BJ (cell line): ENCODE measurements around the gene USP30. TPM values are rescaled to one million over a fixed set of nuclear protein-coding genes. Genes with fewer than 3 reads are reported as not detected.

ENCODE experiments used
- CTCF ChIA-PET: fragments of 350-600 bp; formaldehyde crosslinking; extraction: SDS; loops from one replicate; lab custom pipeline; 2021; ENCODE audit warnings: antibody characterized with exemption, inconsistent platforms; lab: Yijun Ruan, JAX
- POLR2A ChIA-PET: fragments of 300-600 bp; sonication (Branson Sonifier 250); formaldehyde crosslinking; extraction: SDS; loops from one replicate; lab custom pipeline; 2021; ENCODE audit warnings: antibody characterized with exemption; lab: Charles Lee
- DNase-seq: peaks from one replicate; pipeline ENCODE4 v3.0.0-alpha.2; 2011; ENCODE audit warnings: low read depth
- H3K27me3 ChIP-seq: 2 replicates; pipeline ENCODE4 v1.6.0; 2011; ENCODE audit warnings: low read length; ENCODE audit not compliant: control insufficient read depth, insufficient read depth
- H3K36me3 ChIP-seq: 2 replicates; pipeline ENCODE4 v1.5.1; 2011; ENCODE audit warnings: low read length; ENCODE audit not compliant: control insufficient read depth, insufficient read depth
- H3K4me3 ChIP-seq: 2 replicates; pipeline ENCODE4 v1.5.1; 2011; ENCODE audit warnings: low read depth, mild to moderate bottlenecking, control low read depth, low read length
- CTCF ChIP-seq: IDR thresholded peaks from 2 replicates; pipeline ENCODE4 v1.5.1; 2011; ENCODE audit warnings: low read depth, mild to moderate bottlenecking, control low read depth, inconsistent platforms, low read length, moderate library complexity; ENCODE audit not compliant: insufficient read depth
- polyA plus RNA-seq: library from polyadenylated mRNA; depleted of rRNA; stranded (reverse); fragments of >200 nt; gene quantifications from 2 replicates; pipeline ENCODE4 v1.2.3, GENCODE V29; 2011

USP30 gene
- polyA plus RNA-seq, 1 experiment = 16.7 TPM

DNA sequence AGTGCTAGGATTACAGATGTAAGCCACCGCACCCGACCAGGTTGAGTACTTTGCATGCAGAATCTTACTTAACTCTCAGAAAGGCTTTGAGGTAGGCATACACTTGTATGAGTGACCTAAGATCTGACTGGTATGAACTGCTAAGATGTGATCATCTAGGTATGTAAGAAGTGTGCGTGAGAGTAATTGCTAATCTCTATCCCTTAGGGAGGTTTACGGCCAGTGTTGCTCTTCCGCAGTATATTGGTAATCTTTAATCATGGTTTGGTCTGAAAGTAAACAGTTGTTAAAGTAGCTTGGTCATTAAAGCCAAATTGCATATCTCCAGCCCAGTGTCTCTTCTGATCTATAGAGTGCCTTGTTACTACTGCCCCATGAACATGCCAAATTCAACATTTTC, 52.8 kb downstream of the USP30 start:
- ChIA-PET CTCF (no interaction called here), POLR2A (no interaction called here)
- no peak for TF ChIP-seq CTCF
- DNase-seq = no peak
- no peaks in the 10 kb centered on the region for H3K27me3 ChIP-seq
- no peak overlapping the region for H3K4me3 ChIP-seq
- H3K36me3 ChIP-seq = peaks cover 20% of the 10 kb centered on the region

GRCh38 chr12:109109746-109110350, 57.5 kb downstream of the USP30 start:
- TF ChIP-seq CTCF = no peak
- H3K36me3 ChIP-seq = peaks cover 9% of the 10 kb centered on the region
- CTCF ChIA-PET = interaction anchor here (1.0 kb wide), 1 partner anchor 276 kb away, joined by 3 read pairs; no protein-coding TSS in a partner anchor
- no peak for DNase-seq
- H3K27me3 ChIP-seq = no peaks in the 10 kb centered on the region
- POLR2A ChIA-PET = interaction anchor here (0.5 kb wide), 1 partner anchor 410 kb away, joined by 3 read pairs; no protein-coding TSS in a partner anchor
- no peak overlapping the region for H3K4me3 ChIP-seq

DNA sequence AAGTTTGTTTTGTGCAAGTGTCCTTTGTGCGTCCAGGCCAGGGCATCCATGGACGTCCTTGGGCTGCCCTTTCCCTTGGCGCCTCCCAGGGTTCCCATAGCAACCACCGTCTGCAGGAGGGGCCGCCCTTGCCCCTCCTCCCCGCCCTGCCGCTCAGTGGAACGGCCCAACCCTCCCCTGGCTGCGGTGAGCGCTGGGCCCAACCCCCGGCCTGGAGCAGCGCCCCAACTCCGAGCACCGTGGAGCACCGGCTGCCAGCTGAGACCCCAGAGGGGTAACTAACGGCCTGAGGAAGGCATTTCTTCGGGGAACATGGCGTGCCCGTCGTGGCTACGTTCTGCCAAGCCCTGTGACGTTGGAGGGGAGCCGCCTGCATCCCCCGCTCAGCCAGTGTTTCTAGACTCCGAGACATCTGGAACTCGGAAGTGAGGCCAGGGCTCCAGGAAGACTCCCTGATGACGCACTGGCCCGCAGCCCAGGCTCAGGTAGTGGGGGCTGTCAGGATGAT, 58.7 kb downstream of the USP30 start:
- ChIA-PET POLR2A (no interaction called here), CTCF (interaction anchor here (1.1 to 6.2 kb wide), 13 partner anchors 9 to 288 kb away, joined by 3 to 41 read pairs (median 8); partner anchors contain the start of gene ALKBH2)

GRCh38 chr12:109112720-109113465, 60.5 kb downstream of the USP30 start:
- H3K4me3 ChIP-seq = no peak overlapping the region
- H3K36me3 ChIP-seq = no peaks in the 10 kb centered on the region; the same call in 1 of the 2 replicates
- H3K27me3 ChIP-seq = no peaks in the 10 kb centered on the region
- CTCF ChIA-PET = interaction anchor here (1.0 to 6.2 kb wide), 11 partner anchors 8 to 281 kb away, joined by 3 to 41 read pairs (median 14); partner anchors contain the start of gene ALKBH2
- no peak for TF ChIP-seq CTCF
- POLR2A ChIA-PET = interaction anchor here (0.6 kb wide), 1 partner anchor 308 kb away, joined by 4 read pairs; no protein-coding TSS in a partner anchor
- no peak for DNase-seq

More for the DNA sequence above, 58.7 kb downstream of the USP30 start:
- H3K27me3 ChIP-seq = no peaks in the 10 kb centered on the region
- H3K4me3 ChIP-seq = peak overlapping the region; percentile 67
- TF ChIP-seq CTCF = no peak
- peak; percentile 28 for DNase-seq
- peaks cover 4% of the 10 kb centered on the region for H3K36me3 ChIP-seq
